ENCODE results near the gene KDM7A. TPM values are rescaled to one million over a fixed set of nuclear protein-coding genes. Genes with fewer than 3 reads are reported as not detected.

Gene KDM7A
- total RNA-seq, 1 experiment from 2014 or later, result 7.2 TPM

DNA sequence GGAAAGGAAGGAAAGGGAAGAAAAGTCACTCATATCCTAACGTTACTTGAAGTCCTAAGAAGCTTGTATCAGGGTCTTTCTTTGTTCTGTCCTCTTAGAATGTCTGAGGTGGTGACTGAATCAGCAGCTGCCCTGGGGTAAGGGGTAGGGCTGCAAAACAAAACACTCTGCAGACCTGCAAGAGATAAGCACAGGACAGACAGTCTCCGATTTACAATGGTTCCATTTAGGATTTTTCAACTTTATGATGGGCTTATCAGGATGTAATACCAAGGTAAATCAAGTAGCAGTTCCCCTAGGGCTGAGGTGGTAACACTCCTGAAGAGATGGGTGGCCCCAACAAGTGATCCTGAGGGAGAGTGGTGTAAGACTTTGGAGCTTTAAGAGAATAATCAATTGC is 16.5 kb downstream of the KDM7A start:
- no peak overlapping the region for H3K9ac ChIP-seq (ENCODE audit: low read length)
- H3K9me2 ChIP-seq (replicated peaks; ENCODE audit: insufficient read depth, low read length), result no peaks in the 10 kb centered on the region
- no peaks in the 10 kb centered on the region for H3K9me3 ChIP-seq (ENCODE audit: low read length)
- no peak overlapping the region for H3K4me2 ChIP-seq (ENCODE audit: low read depth, low read length, poor library complexity, severe bottlenecking)
- no peaks in the 10 kb centered on the region for H3K27me3 ChIP-seq (ENCODE audit: low read length)
- no peaks in the 10 kb centered on the region for H3K79me2 ChIP-seq (ENCODE audit: low read length)
- peaks cover 5% of the 10 kb centered on the region; the same call in 1 of the 2 replicates for H4K20me1 ChIP-seq (ENCODE audit: insufficient read depth, low read depth, low read length)
- no peak overlapping the region for H3K27ac ChIP-seq (ENCODE audit: low read length)
- H3K4me3 ChIP-seq (ENCODE audit: low read length), result no peak overlapping the region
- no peaks in the 10 kb centered on the region for H3K36me3 ChIP-seq (ENCODE audit: insufficient read depth, low read length)
- no peaks in the 10 kb centered on the region for H3K4me1 ChIP-seq (ENCODE audit: low read length)
- H2AFZ ChIP-seq (ENCODE audit: low read length), result no peak overlapping the region
- no peak for DNase-seq

DNA sequence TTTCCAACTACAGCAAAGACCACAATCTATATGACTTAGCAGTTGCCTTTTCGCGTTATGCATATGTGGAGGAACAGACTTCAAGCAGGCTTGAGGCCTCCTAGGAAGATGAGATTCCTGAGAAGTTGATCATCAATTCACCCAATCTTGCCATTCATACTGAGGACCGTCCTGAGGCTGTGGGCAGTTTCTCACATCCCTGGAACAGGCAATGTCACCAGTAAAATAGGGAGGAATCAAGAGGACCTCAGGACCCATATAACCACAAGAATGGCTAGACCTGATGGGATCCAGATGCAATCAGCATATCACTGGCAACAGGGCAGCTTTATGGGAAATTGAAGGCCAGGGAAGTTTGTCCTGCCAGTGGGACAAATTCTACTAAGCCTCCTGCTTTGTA is 17.3 kb downstream of the KDM7A start:
- Histone ChIP-seq H3K36me3 (ENCODE audit: insufficient read depth, low read length) (no peaks in the 10 kb centered on the region), H3K4me1 (ENCODE audit: low read length) (no peaks in the 10 kb centered on the region), H3K9me2 (replicated peaks; ENCODE audit: insufficient read depth, low read length) (no peaks in the 10 kb centered on the region), H3K4me3 (ENCODE audit: low read length) (no peak overlapping the region), H3K27me3 (ENCODE audit: low read length) (no peaks in the 10 kb centered on the region), H2AFZ (ENCODE audit: low read length) (no peak overlapping the region), H3K79me2 (ENCODE audit: low read length) (no peaks in the 10 kb centered on the region), H3K9me3 (ENCODE audit: low read length) (no peaks in the 10 kb centered on the region), H3K4me2 (ENCODE audit: low read depth, low read length, poor library complexity, severe bottlenecking) (no peak overlapping the region), H3K27ac (ENCODE audit: low read length) (no peak overlapping the region), H4K20me1 (ENCODE audit: insufficient read depth, low read depth, low read length) (peaks cover 9% of the 10 kb centered on the region; the same call in 1 of the 2 replicates), H3K9ac (ENCODE audit: low read length) (no peak overlapping the region)
- DNase-seq, result no peak

DNA sequence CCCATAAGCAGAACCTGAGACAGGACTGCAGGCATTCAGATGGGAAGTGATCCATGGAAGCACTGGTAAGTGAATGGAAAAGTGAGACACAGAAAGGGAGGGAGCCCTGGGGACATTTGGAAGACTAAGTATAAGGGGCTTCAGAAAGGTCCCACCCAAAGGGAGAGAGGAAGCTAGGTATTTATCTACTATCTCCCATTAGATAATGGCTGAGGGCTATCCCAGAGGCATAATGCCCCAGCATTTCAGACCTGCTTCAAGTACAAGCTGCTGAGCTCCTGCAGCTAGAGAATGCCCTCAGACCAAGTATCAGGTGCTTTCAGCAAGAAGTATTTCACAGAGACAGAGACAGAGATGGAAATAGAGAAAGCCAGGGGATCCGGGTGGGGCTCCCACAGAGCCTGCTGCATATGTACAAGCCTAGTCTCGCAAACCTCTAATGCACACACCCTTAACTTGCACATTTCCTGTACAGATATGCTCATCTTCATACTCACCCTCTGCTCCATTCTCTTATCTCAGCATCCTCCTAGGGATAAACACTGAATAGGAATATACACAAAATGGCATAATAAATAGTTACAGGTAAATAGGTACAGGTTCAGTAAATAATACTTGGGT is 20.2 kb downstream of the KDM7A start:
- Histone ChIP-seq H3K9me3 (ENCODE audit: low read length) (no peaks in the 10 kb centered on the region), H3K4me2 (ENCODE audit: low read depth, low read length, poor library complexity, severe bottlenecking) (no peak overlapping the region)

DNA sequence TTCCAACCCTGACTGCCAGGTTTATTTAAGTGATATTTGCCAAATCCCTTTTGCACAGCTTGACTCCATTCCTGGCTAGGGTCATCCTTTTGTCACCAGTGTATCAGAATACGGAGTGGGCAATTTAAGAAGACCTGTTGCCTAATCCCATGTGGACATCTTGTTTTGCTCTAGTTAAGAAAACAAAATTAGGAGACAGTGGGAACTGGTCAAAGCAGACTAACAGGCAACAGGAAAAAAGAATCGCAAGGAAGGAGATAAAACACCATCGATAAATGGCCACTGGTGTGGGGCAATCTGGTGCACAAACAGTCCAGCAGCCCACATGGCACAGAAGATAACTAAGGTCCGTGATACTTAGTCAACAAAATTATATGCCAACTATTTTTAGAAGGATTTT is 21.4 kb downstream of the KDM7A start:
- no peaks in the 10 kb centered on the region for H3K9me3 ChIP-seq (ENCODE audit: low read length)
- H3K79me2 ChIP-seq (ENCODE audit: low read length), result no peaks in the 10 kb centered on the region
- no peak overlapping the region for H3K27ac ChIP-seq (ENCODE audit: low read length)
- DNase-seq, result no peak
- no peak overlapping the region for H3K4me3 ChIP-seq (ENCODE audit: low read length)
- no peaks in the 10 kb centered on the region for H3K27me3 ChIP-seq (ENCODE audit: low read length)
- no peaks in the 10 kb centered on the region for H3K36me3 ChIP-seq (ENCODE audit: insufficient read depth, low read length)
- H3K4me1 ChIP-seq (ENCODE audit: low read length), result no peaks in the 10 kb centered on the region
- H3K9me2 ChIP-seq (replicated peaks; ENCODE audit: insufficient read depth, low read length), result no peaks in the 10 kb centered on the region
- H4K20me1 ChIP-seq (ENCODE audit: insufficient read depth, low read depth, low read length), result peaks cover 10% of the 10 kb centered on the region; the same call in 1 of the 2 replicates
- no peak overlapping the region for H2AFZ ChIP-seq (ENCODE audit: low read length)
- no peak overlapping the region for H3K9ac ChIP-seq (ENCODE audit: low read length)
- no peak overlapping the region for H3K4me2 ChIP-seq (ENCODE audit: low read depth, low read length, poor library complexity, severe bottlenecking)

More for the DNA sequence above, 20.2 kb downstream of the KDM7A start:
- no peaks in the 10 kb centered on the region for H3K27me3 ChIP-seq (ENCODE audit: low read length)
- H3K79me2 ChIP-seq (ENCODE audit: low read length), result no peaks in the 10 kb centered on the region
- no peak overlapping the region for H3K27ac ChIP-seq (ENCODE audit: low read length)
- H3K36me3 ChIP-seq (ENCODE audit: insufficient read depth, low read length), result no peaks in the 10 kb centered on the region
- no peak overlapping the region for H3K9ac ChIP-seq (ENCODE audit: low read length)
- H2AFZ ChIP-seq (ENCODE audit: low read length), result no peak overlapping the region
- H4K20me1 ChIP-seq (ENCODE audit: insufficient read depth, low read depth, low read length), result peaks cover 9% of the 10 kb centered on the region; the same call in 1 of the 2 replicates
- DNase-seq, result no peak
- no peaks in the 10 kb centered on the region for H3K9me2 ChIP-seq (replicated peaks; ENCODE audit: insufficient read depth, low read length)
- H3K4me3 ChIP-seq (ENCODE audit: low read length), result no peak overlapping the region
- no peaks in the 10 kb centered on the region for H3K4me1 ChIP-seq (ENCODE audit: low read length)

DNA sequence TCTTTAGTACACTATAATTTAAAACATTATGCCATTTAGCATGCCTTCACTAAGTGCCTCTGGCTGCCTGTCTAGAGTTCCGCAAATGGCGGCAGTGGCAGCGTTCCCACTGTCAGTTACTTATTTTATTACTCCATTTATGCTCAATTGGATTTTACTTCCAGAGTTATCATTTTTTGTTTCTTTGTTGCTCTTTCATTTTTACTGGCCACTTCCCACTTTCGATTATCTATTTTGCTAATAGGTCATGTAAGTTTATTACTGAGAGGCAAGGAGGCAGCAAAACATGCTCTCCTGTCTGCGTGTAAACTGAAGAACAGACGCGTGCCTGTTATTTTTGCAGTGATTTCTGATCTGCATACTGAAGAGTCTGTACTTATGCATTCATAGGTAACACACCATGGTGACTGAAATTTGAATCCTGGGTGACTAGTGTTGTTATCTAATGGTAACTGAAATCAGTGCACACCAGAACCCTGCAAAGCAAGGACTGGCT is 23.1 kb downstream of the KDM7A start:
- H3K9me3 ChIP-seq (ENCODE audit: low read length), result no peaks in the 10 kb centered on the region
- H3K9ac ChIP-seq (ENCODE audit: low read length), result no peak overlapping the region
- H3K9me2 ChIP-seq (replicated peaks; ENCODE audit: insufficient read depth, low read length), result no peaks in the 10 kb centered on the region
- no peaks in the 10 kb centered on the region for H3K36me3 ChIP-seq (ENCODE audit: insufficient read depth, low read length)
- H2AFZ ChIP-seq (ENCODE audit: low read length), result no peak overlapping the region
- H3K27me3 ChIP-seq (ENCODE audit: low read length), result no peaks in the 10 kb centered on the region
- no peak overlapping the region for H3K4me3 ChIP-seq (ENCODE audit: low read length)
- no peaks in the 10 kb centered on the region for H3K79me2 ChIP-seq (ENCODE audit: low read length)
- no peak overlapping the region for H3K4me2 ChIP-seq (ENCODE audit: low read depth, low read length, poor library complexity, severe bottlenecking)
- H3K27ac ChIP-seq (ENCODE audit: low read length), result no peak overlapping the region
- H4K20me1 ChIP-seq (ENCODE audit: insufficient read depth, low read depth, low read length), result peaks cover 12% of the 10 kb centered on the region; the same call in 1 of the 2 replicates
- no peak for DNase-seq
- H3K4me1 ChIP-seq (ENCODE audit: low read length), result no peaks in the 10 kb centered on the region

DNA sequence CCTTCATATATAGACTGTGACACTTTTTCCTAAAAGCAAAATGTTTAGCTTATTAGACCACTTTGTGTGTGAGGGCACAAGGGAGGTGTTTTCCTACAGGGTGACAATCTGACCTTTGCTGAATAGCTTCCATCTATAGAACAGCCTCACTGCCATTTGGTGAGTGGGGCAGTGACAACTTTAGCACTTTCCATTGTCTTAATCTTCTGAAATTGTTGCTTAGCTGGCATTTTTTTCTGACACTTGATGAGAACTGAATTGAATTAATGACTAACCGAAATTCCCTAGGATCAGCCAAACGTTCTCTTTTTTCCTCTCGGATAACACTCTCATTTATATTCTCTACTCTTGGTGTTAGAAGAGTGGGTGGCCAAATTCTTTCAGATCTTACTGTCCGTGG is 30.2 kb downstream of the KDM7A start:
- Histone ChIP-seq H4K20me1 (ENCODE audit: insufficient read depth, low read depth, low read length) (peaks cover 15% of the 10 kb centered on the region; the same call in 1 of the 2 replicates), H3K4me1 (ENCODE audit: low read length) (no peaks in the 10 kb centered on the region), H3K79me2 (ENCODE audit: low read length) (no peaks in the 10 kb centered on the region), H3K4me3 (ENCODE audit: low read length) (no peak overlapping the region), H3K9me2 (replicated peaks; ENCODE audit: insufficient read depth, low read length) (no peaks in the 10 kb centered on the region), H3K27ac (ENCODE audit: low read length) (no peak overlapping the region), H3K36me3 (ENCODE audit: insufficient read depth, low read length) (no peaks in the 10 kb centered on the region), H3K9ac (ENCODE audit: low read length) (no peak overlapping the region), H3K4me2 (ENCODE audit: low read depth, low read length, poor library complexity, severe bottlenecking) (no peak overlapping the region), H3K9me3 (ENCODE audit: low read length) (no peaks in the 10 kb centered on the region), H3K27me3 (ENCODE audit: low read length) (no peaks in the 10 kb centered on the region), H2AFZ (ENCODE audit: low read length) (no peak overlapping the region)
- DNase-seq, result no peak

DNA sequence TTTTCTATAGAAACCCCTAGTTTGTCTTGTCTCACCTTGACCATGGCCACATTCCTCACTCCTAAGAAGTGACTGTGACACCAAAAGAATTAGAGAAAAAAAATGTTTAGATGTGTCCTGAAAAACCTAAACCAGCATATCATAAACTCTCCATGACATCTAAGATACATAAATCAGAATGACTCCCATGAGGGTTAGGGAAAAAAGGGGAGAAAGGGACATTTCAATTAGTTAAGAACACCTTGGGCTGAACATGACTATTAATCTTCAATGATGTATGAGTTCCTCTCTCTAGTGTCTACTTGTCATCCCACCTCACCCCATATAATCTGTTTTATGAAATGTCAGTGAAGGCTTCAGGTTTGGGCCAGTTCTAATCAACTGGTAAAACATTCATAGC is 31.1 kb downstream of the KDM7A start:
- no peak overlapping the region for H3K27ac ChIP-seq (ENCODE audit: low read length)
- H3K9me3 ChIP-seq (ENCODE audit: low read length), result no peaks in the 10 kb centered on the region
- H3K4me1 ChIP-seq (ENCODE audit: low read length), result no peaks in the 10 kb centered on the region
- H3K9me2 ChIP-seq (replicated peaks; ENCODE audit: insufficient read depth, low read length), result no peaks in the 10 kb centered on the region
- DNase-seq, result no peak
- no peaks in the 10 kb centered on the region for H3K27me3 ChIP-seq (ENCODE audit: low read length)
- H3K79me2 ChIP-seq (ENCODE audit: low read length), result no peaks in the 10 kb centered on the region
- no peak overlapping the region for H2AFZ ChIP-seq (ENCODE audit: low read length)
- no peaks in the 10 kb centered on the region for H3K36me3 ChIP-seq (ENCODE audit: insufficient read depth, low read length)
- no peak overlapping the region for H3K4me2 ChIP-seq (ENCODE audit: low read depth, low read length, poor library complexity, severe bottlenecking)
- H3K9ac ChIP-seq (ENCODE audit: low read length), result no peak overlapping the region
- no peak overlapping the region for H3K4me3 ChIP-seq (ENCODE audit: low read length)
- peaks cover 15% of the 10 kb centered on the region; the same call in 1 of the 2 replicates for H4K20me1 ChIP-seq (ENCODE audit: insufficient read depth, low read depth, low read length)

DNA sequence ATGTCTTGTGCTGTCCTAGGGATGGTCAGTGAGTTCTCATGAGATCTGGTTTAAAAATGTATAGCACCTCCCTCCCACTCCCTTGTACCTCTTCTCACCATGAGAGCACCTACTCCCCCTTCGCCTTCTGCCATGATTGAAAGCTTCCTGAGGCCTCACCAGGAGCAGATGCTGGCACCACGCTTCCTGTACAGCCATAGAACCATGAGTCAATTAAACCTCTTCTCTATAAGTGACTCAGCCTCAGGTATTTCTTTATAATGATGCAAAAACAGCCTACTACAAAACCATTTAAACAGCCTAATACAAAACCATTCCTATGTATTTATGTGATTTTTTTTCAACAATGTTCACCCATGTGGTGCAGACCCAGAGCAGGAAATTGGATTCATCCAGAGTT is 32.0 kb downstream of the KDM7A start:
- Histone ChIP-seq H3K4me1 (ENCODE audit: low read length) (no peaks in the 10 kb centered on the region), H3K9me2 (replicated peaks; ENCODE audit: insufficient read depth, low read length) (no peaks in the 10 kb centered on the region), H3K27me3 (ENCODE audit: low read length) (no peaks in the 10 kb centered on the region), H4K20me1 (ENCODE audit: insufficient read depth, low read depth, low read length) (peaks cover 8% of the 10 kb centered on the region; the same call in 1 of the 2 replicates), H2AFZ (ENCODE audit: low read length) (no peak overlapping the region), H3K4me3 (ENCODE audit: low read length) (no peak overlapping the region), H3K27ac (ENCODE audit: low read length) (no peak overlapping the region), H3K9me3 (ENCODE audit: low read length) (no peaks in the 10 kb centered on the region), H3K36me3 (ENCODE audit: insufficient read depth, low read length) (no peaks in the 10 kb centered on the region), H3K9ac (ENCODE audit: low read length) (no peak overlapping the region), H3K79me2 (ENCODE audit: low read length) (no peaks in the 10 kb centered on the region), H3K4me2 (ENCODE audit: low read depth, low read length, poor library complexity, severe bottlenecking) (no peak overlapping the region)
- DNase-seq, result no peak

All from Karpas-422 (cell line).